HAP-1 (cell line): Measurements from ENCODE around the gene MICA.

Experiments used
- DNase-seq, 2 experiments: peaks; one replicate each; pipeline ENCODE4 v3.0.0-alpha.2; 2016 to 2020; ENCODE audit warnings: low spot score in 2 of 2
- H3K27me3 ChIP-seq: fragments of 250-450 bp; sonication (Bioruptor Pico); 2 replicates; pipeline ENCODE4 v1.5.1; 2020; ENCODE audit warnings: low read depth, mild to moderate bottlenecking, moderate library complexity
- H3K36me3 ChIP-seq: fragments of 250-450 bp; sonication (Bioruptor Pico); replicated peaks from 2 replicates; pipeline ENCODE4 v1.5.1; 2020; ENCODE audit warnings: mild to moderate bottlenecking
- H3K4me1 ChIP-seq: fragments of 250-450 bp; sonication (Bioruptor Pico); 2 replicates; pipeline ENCODE4 v1.5.1; 2020; ENCODE audit warnings: mild to moderate bottlenecking
- H3K4me3 ChIP-seq: fragments of 250-450 bp; sonication (Bioruptor Pico); 2 replicates; pipeline ENCODE4 v1.5.1; 2020; ENCODE audit warnings: mild to moderate bottlenecking, moderate library complexity
- H3K9me3 ChIP-seq: fragments of 250-450 bp; sonication (Bioruptor Pico); 2 replicates; pipeline ENCODE4 v1.5.1; 2020; ENCODE audit warnings: mild to moderate bottlenecking, moderate library complexity
- in situ Hi-C: fragments of 300-500 bp; cut with MboI; formaldehyde crosslinking; loops from 3 replicates; pipeline ENCODE4 v1.14.3; 2020; ENCODE audit warnings: low sequenced_read_pairs, inconsistent platforms, mixed read lengths

The MICA gene

GRCh38 chr6:31462026-31462963, 58.9 kb downstream of the MICA start:
- H3K36me3 ChIP-seq = no peaks in the 10 kb centered on the region
- peak in 1 of 2 experiments; percentile 9 for DNase-seq
- H3K9me3 ChIP-seq = no peaks in the 10 kb centered on the region
- in situ Hi-C loops = no loop called here
- peaks cover 5% of the 10 kb centered on the region; the same call in 1 of the 2 replicates for H3K4me1 ChIP-seq
- H3K4me3 ChIP-seq = no peak overlapping the region
- no peaks in the 10 kb centered on the region for H3K27me3 ChIP-seq

GRCh38 chr6:31462964-31463870, 59.8 kb downstream of the MICA start:
- peak in 1 of 2 experiments; percentile 49 for DNase-seq
- Histone ChIP-seq H3K27me3 (no peaks in the 10 kb centered on the region), H3K36me3 (no peaks in the 10 kb centered on the region), H3K4me1 (peaks cover 5% of the 10 kb centered on the region; the same call in 1 of the 2 replicates), H3K4me3 (no peak overlapping the region), H3K9me3 (no peaks in the 10 kb centered on the region)
- in situ Hi-C loops = no loop called here

- DNase-seq = no peak
- Histone ChIP-seq H3K9me3 (no peaks in the 10 kb centered on the region), H3K27me3 (no peaks in the 10 kb centered on the region), H3K36me3 (no peaks in the 10 kb centered on the region), H3K4me1 (peaks cover 5% of the 10 kb centered on the region; the same call in 1 of the 2 replicates), H3K4me3 (no peak overlapping the region)
- in situ Hi-C loops = no loop called here
Measured at GRCh38 chr6:31464252-31465184, 61.1 kb downstream of the MICA start.
